GM21786 (cell line): ENCODE data around the gene DNAJB4.

Experiments used
- ATAC-seq: cut with Tn5 transposase; IDR thresholded peaks from one replicate; pipeline ENCODE4 v1.9.1; 2021; ENCODE audit not compliant: unreplicated experiment

The DNAJB4 gene

GRCh38 chr1:78036450-78036849, 31.7 kb downstream of the DNAJB4 start:
- ATAC-seq = no peak

- no peak for ATAC-seq
Observed at GRCh38 chr1:78038071-78038470, 33.3 kb downstream of the DNAJB4 start.

GRCh38 chr1:78038491-78038939, 33.8 kb downstream of the DNAJB4 start:
- ATAC-seq = no peak

- ATAC-seq = no peak
Observed at GRCh38 chr1:78040484-78041089, 35.8 kb downstream of the DNAJB4 start.

- ATAC-seq = no peak
Observed at GRCh38 chr1:78043436-78043835, 38.7 kb downstream of the DNAJB4 start.

- no peak for ATAC-seq
Observed at GRCh38 chr1:78044796-78045562, 40.2 kb downstream of the DNAJB4 start.

GRCh38 chr1:78045563-78045925, 40.8 kb downstream of the DNAJB4 start:
- no peak for ATAC-seq

GRCh38 chr1:78045926-78046778, 41.4 kb downstream of the DNAJB4 start, which contains the start of gene GIPC2:
TSS of gene GIPC2 (plus strand) at chr1:78045966. CDS start at chr1:78046095, 129 bp downstream.
- no peak for ATAC-seq

- no peak for ATAC-seq
Observed at GRCh38 chr1:78047106-78047505, 42.4 kb downstream of the DNAJB4 start.

GRCh38 chr1:78047631-78048030, 42.9 kb downstream of the DNAJB4 start:
- ATAC-seq = no peak

- ATAC-seq = no peak
Observed at GRCh38 chr1:78048446-78048845, 43.7 kb downstream of the DNAJB4 start.

GRCh38 chr1:78049396-78049795, 44.7 kb downstream of the DNAJB4 start:
- no peak for ATAC-seq

GRCh38 chr1:78051005-78051404, 46.3 kb downstream of the DNAJB4 start:
- ATAC-seq = no peak

GRCh38 chr1:78052685-78053405, 48.1 kb downstream of the DNAJB4 start:
- no peak for ATAC-seq

- no peak for ATAC-seq
Observed at GRCh38 chr1:78053498-78053897, 48.8 kb downstream of the DNAJB4 start.

GRCh38 chr1:78054559-78054958, 49.8 kb downstream of the DNAJB4 start:
- ATAC-seq = no peak

- ATAC-seq = no peak
Observed at GRCh38 chr1:78054972-78055371, 50.2 kb downstream of the DNAJB4 start.

- no peak for ATAC-seq
Observed at GRCh38 chr1:78055565-78056132, 50.9 kb downstream of the DNAJB4 start.

GRCh38 chr1:78058670-78059069, 53.9 kb downstream of the DNAJB4 start:
- no peak for ATAC-seq

GRCh38 chr1:78060857-78061563, 56.3 kb downstream of the DNAJB4 start:
- ATAC-seq = no peak
